GM19397 (cell line): Measurements from ENCODE around the gene AKAP13.
"Not testable (repeated sequence)": the region's sequence is repeated elsewhere in the genome, so short reads cannot be mapped to it uniquely, and the experiment has no call there.

Experiments used
- ATAC-seq: cut with Tn5 transposase; IDR thresholded peaks from one replicate; pipeline ENCODE4 v1.9.1; 2021; ENCODE audit warnings: mild to moderate bottlenecking, moderate library complexity; ENCODE audit not compliant: unreplicated experiment

The AKAP13 gene

GRCh38 chr15:85380217-85380811 is at the start of gene AKAP13:
TSS of gene AKAP13 (plus strand) at chr15:85380603. CDS start at chr15:85485721, 105,118 bp downstream.
- ATAC-seq: peak; percentile 88

DNA sequence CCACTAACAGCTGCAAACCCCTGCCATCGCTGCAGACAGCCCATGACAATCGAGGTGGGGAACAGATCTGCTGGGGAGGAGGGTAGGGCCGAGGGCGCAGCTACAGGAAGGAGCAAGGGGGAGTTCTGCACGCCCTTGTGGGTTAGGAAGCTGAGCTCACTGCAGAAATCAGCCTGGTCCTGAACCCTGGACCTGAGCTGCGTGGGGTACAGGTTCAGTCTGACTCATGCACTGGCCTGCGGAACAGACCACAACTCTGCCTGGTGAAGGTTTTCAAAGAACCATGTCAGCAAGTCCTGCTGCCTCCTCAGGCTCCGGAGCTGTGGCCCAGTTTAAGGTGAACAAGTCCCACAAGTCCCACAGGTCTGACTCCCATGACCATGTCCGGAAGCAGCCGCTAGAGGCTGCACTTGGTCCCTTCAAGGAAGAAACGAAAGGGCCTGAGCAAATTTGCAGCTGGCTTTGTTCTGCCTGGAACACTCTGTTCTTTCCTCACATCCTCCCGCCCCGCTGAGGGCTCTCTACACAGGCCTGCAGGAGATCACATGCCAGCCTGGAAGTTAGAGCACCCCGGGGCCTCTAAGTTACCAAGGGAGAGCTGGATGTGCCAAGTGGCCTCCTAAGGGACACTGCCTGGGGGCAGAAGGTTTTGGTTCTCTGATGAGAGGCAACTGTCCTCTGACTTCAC is 49.4 kb upstream of the AKAP13 start:
- ATAC-seq: peak; percentile 62

DNA sequence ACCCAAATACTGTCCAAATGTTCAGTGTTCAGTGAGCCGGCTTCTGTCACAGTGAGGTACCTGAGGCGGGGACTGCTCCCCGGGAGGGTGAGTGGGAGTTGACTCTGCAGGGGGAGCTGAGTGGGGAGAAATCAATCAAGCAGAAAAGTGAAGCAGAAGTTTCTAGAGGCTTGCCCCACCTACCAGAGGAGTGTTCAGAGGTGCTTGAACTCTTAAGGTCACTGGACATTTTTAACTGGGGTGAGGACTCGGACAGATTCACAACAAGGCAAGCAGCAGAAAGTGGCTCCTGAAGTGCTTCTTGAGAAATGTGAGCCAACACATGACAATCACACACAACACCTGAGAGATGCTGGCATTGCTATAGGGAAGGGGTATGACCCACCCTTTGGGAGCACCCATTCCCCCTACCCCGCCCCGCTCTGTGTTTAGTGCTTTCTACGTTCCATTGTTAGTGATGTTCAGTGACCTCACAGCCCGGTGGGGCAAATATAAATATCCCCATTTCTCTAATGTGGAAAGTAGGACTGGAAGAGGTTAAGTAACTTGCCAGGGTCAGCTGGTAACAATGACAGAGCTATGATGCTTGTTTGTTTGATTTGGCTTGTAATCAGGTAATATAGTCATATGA is 48.6 kb upstream of the AKAP13 start:
- ATAC-seq: no peak

DNA sequence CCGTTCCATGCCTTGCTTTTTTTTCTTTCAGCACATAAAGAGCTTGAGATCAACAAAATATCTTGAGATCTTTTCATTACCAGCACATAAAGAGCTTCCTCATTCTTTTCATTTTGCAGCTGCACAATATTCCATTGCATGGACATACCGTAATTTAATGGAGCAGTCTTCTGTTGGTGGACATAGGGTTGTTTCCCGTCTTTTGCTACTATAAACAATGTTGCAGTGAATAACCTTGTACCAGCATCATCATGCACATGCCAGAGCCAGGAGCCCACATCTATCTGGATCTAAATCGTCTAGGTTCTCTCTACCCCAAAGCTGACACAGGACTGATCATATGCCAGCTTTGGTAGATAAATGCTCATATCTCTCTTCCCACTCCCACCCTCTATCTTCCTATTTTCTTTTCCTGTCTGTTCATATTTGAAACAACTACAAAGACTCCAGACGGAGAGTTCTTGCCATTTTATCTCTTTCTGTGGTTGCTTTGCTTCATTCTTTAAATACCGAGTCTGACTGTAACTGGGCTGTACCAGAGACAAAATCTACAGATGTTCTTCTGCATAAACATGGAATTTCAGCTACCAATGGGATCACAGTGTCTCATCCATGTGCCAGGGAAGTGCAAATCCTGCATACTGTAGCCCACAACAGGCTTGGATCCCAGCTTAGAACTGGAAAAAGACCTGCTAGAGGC is 47.1 kb upstream of the AKAP13 start:
- ATAC-seq: no peak

DNA sequence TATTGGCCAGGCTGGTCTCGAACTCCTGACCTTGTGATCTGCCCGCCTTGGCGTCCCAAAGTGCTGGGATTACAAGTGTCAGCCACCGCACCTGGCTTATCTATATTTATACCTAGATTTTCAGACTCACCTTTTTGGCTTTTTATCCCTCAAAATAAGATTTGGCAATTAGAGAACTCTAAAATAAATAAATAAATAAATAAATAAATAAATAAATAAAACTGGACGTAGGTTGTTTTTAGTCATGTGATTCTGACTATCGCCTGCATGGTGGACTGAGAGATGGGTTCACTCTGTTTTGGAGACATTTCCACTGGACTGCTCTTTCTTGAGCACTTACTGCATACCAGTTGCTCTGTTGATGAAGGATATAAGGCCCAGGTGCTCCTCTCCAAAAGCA is 46.2 kb upstream of the AKAP13 start:
- ATAC-seq: no peak

- ATAC-seq: no peak
Observed at GRCh38 chr15:85335193-85335942, 45.0 kb upstream of the AKAP13 start.

GRCh38 chr15:85336880-85337279 is 43.5 kb upstream of the AKAP13 start:
- ATAC-seq: no peak

DNA sequence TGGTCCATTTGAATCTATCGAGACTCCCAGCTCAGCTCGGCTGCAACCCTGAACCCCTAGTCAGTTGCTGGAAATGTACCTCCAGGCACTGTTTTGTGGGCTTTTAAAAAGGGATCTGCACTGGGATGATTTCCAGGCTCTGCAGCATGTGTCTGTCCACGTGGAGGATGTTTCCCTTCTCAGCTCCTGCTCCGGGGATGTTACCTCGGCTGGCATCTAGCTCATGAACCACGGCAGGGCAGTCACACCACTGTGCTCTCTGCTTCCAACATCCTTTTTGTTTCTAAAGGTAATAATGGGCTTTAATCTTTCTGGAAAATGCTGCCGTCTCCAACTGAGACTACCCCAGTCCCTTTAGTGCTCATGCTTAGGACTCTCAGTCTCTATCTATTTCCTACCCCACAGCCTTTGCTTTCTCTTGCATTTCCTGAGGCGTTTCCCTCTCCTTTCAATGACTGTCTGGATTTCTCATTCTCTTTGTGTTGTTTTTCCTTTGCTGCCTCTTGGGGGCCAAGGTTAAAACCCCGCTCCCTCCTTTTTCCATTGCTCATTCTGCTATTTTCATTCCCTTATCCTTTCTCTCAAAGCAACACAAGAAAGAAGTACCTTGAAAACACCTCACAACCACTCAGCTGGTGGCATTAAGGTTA is 42.9 kb upstream of the AKAP13 start:
- ATAC-seq: no peak

DNA sequence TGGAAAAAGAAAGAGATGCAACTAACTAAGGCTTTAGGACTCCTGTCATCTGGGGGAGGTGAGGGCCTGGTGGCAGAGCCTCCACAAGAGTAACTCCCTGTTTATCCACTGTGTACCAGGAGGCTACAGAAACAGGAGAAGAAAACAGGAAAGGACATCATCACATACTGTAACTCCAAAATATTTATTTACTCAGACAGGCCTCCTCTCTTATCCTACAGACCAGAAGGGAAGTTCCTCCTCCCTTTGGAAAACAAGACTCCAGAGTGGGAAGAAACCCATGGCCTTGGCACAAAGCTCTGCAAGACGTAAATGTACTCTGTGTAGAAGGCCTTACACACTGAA is 40.1 kb upstream of the AKAP13 start:
- ATAC-seq: no peak

- no peak for ATAC-seq
Observed at GRCh38 chr15:85340852-85341251, 39.6 kb upstream of the AKAP13 start.

GRCh38 chr15:85342163-85342562 is 38.2 kb upstream of the AKAP13 start:
- ATAC-seq: not testable (repeated sequence)

DNA sequence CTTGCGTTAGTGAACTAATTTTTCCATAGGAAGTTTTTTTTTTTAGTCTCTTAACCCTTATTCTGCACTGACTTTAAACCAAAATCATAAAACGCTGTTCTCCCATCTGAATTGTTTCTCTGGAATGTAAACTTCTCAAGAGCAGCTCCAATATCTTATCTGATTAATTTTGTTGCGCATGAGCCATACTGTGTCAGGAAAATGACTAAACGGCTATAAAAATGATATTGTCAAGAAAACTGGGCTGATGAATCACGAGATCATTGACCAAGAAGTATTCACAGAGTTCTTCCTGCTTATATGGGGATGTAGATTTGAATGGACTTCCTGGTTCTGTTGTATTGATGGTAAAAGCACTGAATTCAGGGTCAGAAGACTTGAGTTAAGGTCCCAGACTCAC is 37.0 kb upstream of the AKAP13 start:
- ATAC-seq: not testable (repeated sequence)

- ATAC-seq: not testable (repeated sequence)
Observed at GRCh38 chr15:85344241-85344640, 36.2 kb upstream of the AKAP13 start.

DNA sequence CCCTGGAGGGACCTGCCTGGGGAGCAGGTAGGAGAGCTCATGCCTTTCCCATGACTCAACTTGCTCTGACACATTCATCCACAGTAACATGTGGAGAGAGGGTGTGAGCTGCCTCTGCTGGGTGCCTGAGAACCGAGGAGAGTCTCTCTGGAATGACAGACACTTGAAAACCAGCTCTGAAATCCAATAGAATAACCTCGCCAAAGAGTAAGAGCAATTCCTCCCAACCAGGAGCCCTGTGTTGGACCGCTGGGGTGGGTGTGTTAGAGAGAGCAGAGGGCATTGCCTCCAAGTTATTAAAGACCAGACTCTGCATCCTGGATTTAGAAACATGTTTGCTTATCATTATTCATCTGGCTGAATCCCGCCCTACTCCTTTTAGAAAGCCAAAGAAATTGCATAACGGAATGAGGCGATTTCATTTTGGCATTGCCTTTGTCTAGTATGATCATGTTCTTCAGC is 35.7 kb upstream of the AKAP13 start:
- ATAC-seq: not testable (repeated sequence)

DNA sequence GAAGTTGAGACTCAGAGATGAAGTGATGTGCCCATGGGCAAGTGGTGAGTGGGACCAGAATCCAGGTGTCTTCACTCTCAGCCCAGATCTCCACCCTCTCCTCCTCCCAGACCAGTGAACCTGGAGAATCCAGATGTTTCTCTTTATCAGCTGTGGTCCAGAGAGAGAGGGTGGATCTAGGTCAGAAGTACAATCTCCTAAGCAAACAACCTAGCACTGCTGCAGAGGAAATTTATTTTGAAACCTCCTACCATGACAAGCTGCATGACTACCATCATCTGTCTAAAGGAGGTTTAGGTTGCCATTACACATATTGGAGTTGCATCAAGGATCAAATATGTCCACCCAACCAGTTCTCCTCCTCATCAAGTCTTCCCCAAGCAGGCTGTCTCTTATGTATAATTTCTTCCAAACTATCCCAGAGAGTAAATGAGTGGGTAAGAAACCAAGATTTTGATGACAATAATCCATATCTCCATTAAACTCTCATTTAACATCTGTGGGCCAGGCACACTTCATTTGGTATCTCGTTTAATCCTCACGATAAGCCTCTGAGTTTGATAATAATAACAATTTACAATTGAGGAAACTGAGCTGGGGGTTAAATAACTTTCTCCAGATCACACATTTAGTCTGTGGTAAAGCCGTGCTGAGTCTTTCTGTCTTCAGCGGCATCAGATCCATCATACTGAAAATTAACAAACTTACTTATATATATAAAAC is 35.0 kb upstream of the AKAP13 start:
- not testable (repeated sequence) for ATAC-seq

DNA sequence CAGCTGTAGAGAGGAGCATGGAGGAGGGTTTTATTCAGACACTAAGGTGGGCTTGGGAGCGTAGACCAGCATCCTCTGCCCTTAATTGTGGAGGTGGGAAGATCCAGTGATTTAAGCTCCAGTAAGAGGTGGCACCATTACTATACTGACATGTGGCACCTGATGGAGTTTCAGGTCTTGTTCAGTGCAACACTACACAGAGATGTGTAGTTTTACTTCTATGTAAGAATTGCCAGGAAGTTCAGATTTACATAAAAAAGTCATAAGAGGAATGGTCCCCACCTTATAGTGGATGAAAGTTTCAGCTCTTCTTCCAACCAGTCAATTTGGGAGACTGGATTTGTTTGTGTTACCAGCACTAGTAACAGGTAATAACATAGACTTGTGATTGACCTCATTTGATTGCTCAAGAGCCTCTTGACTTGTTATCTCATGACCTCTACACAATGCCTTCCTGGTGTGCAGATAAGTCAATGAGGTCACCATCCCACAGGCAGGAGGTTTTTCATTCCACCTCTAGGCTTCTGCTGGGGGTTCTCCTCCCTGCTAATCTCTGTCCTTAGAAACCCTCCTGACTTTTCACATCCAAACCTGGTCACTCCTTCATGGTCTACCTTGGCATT is 33.8 kb upstream of the AKAP13 start:
- ATAC-seq: not testable (repeated sequence)

DNA sequence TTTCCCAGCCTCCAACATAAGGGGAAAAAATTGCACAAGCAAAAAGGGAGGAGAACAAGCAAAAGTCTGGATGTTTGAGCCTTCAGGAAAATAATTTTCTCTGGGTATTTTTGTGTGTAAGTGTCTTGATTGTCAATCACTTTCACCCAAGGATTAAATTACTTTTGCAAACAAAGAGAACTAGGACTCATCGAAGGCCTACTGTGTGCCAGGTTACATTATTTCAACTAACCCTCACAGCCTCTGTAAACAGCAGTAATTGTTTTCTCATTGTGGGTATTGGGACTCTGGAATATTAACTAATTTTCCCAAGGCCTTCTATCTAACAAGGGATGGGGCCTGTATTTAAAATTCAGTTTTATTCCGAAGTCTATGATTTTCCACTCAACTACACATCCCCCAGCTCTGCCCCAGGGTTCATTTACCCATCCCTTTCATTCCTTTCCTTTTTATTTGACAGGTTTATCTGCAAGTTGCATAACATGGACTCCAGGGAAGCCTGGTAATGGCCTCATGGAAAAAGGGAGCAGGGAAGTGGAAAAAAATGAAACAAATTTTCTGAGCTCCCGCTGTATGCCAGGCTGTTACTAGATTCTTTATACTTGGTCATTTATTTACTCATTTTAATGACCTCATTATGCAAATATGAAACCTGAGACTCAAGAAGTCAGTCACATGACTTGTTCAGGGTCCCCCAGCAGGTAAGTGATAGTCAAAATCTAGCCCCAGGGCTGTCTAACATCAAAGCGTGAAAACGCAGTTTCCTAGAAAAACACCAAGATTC is 32.9 kb upstream of the AKAP13 start:
- not testable (repeated sequence) for ATAC-seq

DNA sequence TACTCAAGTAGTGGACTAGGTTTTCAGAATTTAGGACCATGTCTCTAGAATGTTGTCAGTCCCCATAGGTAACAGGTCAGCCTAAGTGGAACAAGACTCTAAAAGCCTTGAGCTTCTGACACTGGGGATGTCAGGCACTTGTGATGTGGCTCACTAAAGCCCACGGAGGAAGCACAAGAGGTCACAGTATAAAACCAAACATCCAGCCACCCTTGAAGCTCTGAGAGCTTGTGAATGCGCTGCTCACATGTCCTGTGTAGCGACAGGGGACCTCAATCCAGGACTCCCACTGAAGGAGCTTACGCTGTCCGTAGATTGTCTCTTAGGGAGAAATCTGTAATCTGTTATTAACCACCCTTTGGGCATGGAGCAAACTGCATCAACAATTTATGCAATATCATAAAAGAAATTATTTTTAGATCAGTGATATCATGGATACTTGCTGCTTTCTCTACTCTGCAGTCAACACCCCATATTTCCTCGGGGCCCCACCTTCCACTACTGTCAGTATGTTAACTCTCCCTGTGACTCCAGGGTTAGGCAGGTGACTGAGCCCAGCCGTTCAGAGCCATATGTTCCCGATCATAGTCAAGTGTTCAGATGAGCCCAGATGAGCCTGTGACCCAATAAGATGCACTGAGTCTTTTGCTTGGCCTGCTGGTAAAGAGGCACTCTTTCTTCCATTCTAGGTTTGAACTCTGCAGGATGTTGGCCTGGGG is 32.2 kb upstream of the AKAP13 start:
- not testable (repeated sequence) for ATAC-seq
